ENCODE results near the gene ZNF672.

- no peak for TF ChIP-seq GATA2 (IDR thresholded peaks at IDR 0.05; ENCODE audit: low read depth, low read length)
- no peak for TF ChIP-seq GATA3 (IDR thresholded peaks at IDR 0.05; ENCODE audit: low read depth, low read length)
These were observed 3.6 kb upstream of the ZNF672 start for GRCh38 chr1:248834343-248834940.
